GM21367 (cell line): ENCODE measurements around the gene TBC1D23.
"Not testable (repeated sequence)": the region's sequence is repeated elsewhere in the genome, so short reads cannot be mapped to it uniquely, and the experiment has no call there.

Experiments used
- ATAC-seq: cut with Tn5 transposase; IDR thresholded peaks from one replicate; pipeline ENCODE4 v1.9.1; 2021; ENCODE audit not compliant: unreplicated experiment

TBC1D23 gene

DNA sequence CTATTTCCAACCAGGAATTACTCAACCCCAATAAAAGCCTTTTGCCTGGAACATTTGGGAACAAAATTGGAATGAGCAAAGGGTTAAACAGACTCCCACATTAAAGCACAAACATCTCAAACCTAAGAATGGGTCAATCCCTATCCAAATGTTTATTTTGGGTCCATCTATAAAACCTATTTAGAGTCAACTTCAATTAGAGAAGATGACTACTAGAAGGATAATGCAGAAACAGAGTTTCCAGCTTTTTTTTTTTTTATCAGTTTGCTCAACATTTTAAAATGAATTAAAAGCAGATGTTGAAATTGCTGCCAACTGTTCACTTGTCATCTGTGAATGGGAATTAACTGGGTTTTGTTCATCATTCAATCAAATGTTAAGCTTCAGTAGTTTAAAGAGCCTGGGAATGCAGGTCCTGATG is 4.1 kb upstream of the TBC1D23 start:
- ATAC-seq, result no peak

DNA sequence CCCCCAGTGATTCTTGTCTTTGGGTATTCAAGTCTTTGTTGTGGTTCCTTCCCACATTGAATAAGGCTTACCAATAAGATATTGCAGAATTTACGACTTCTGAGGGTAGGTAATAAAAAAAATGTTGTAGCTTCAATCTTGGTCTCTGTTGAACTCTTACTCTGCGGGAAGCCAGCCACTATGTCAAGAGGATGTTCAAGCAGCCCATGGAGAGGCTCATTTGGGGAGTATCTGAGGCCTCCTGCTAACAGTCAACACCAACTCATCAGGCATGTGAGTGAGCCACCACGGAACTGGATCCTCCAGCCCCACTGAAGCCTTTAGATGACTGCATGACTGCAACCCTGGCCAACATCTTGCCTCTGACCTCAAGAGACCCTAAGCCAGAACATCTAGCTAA is 3.2 kb upstream of the TBC1D23 start:
- ATAC-seq, result no peak

DNA sequence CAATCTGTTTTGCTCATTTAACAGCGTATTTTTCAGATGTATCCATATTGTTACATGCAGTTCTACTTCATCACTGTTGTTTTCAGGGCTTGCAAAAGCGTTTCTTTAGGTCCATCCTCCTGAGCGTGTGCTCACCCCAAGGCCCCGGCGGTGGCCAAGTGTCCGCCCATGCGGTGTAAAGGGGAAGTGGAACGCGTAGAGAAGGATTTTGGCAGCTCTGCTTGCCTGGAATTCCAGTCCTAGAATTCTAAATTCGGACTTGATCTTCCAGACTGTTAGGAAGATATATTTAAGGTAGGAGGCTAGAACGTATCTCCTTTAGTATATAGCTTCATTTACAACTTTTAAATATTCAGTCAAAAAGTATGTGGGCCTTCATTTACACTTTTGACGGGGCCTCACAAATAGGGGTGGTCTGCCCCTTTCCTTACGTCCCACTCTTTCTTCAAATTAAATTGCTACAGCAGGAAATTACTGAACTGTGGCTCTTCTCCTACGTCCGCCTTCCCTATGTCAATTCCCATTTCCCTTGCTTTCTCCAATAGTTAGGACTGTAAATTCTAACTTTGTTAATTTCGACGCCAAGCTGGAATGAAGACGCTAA is 609 bp upstream of the TBC1D23 start:
- ATAC-seq, result no peak

DNA sequence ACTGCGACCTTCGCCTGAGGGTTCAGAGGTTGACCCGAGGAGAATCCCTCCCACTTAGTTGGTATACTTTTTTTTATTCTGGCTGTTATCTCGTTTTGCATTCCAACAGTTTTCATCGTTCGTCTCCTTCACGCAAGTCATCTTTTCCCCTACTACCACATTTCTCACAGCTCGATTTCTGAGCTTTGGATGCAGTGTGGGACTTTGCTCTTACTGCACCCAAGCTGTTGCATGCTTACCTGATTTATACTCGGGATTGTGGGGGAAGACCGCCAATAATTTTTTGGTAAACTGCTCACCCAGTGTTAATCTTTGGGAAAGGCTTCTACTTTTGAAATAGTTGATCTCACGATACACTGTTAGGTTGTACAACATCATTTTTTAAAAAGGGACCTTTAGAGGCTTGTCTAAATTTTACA is 702 bp downstream of the TBC1D23 start:
- no peak for ATAC-seq

DNA sequence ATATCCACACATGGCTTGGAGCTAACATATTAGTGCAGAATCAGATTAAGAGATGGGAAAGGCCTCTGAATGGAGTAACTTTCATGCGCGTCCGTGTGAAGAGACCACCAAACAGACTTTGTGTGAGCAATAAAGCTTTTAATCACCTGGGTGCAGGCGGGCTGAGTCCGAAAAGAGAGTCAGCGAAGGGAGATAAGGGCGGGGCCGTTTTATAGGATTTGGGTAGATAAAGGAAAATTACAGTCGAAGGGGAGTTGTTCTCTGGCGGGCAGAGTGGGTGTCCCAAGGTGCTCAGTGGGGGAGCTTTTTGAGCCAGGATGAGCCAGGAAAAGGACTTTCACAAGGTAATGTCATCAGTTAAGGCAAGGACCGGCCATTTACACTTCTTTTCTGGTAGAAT is 2.1 kb downstream of the TBC1D23 start:
- ATAC-seq, result not testable (repeated sequence)

DNA sequence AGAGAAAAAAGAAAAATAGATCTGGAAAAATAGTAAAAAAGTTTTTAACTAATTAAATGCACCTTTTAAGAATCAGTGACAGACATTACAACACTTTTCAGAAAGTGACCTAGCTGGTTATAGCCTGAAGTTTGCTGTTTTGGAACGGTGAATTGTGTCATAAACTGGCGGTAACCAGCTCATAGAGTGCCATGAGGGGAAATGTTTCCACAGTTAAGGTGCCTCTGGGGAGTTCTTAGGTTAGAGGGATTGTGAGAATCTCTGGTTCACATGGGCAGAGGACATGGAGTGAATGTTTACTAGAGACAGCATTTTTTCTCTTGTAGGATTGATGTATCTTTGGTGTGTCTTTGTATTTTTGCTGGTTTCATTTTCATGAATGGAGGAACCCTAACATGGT is 2.8 kb downstream of the TBC1D23 start:
- no peak for ATAC-seq

DNA sequence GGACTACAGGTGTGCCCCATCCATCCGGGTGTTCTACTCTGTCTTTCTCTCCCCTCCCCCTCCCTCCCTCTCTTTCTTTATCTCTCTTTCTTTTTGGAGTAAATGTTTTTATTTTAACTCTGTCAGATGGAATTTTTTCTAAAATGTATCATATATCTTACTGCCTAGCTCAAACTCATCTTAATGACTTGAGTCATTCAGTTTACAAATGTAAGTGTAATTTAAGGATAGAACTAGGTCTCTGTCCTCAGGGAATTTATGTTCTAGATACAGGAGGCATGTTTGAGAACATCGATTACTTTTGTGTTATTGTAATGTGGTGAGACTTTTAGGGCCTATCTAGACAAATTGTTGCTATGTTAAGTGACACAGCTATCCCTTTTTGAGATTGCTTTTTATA is 3.5 kb downstream of the TBC1D23 start:
- ATAC-seq, result no peak

DNA sequence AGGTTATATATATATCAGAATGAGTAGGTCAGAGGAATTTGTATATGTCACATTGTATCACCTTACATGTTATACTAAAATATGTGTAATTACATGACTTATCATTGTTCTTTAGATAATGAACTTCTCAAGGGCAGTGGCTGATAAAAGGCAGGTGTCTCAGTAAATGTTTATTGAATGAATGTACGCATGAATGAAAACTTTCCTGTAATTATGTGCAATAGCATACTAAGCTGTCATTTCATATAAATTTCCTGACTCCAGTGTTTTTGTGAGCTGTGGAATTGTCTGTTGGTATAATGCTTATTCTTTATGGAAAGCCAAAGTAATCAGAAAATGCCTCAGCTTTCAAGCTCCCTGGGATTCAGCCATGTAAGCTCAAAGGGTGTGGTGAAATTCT is 4.2 kb downstream of the TBC1D23 start:
- no peak for ATAC-seq

DNA sequence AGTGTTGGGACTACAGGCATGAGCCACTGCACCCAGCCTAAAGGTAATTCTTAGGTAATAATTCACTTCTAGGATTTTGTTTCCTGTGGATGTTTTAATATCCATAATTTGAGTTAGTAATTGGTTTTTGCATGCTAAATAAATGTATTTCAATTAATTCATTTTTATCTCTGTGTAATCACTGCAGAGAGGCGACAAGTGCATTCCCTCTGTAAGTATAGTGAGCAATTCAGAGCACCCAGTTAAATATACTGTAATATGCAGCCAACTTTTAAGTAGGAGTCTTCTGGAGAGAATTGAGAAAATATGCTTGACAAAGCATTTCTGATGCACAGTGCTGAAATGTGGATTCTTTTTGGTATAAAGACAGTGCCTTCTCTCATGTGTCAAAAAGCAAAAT is 5.7 kb downstream of the TBC1D23 start:
- ATAC-seq, result no peak

DNA sequence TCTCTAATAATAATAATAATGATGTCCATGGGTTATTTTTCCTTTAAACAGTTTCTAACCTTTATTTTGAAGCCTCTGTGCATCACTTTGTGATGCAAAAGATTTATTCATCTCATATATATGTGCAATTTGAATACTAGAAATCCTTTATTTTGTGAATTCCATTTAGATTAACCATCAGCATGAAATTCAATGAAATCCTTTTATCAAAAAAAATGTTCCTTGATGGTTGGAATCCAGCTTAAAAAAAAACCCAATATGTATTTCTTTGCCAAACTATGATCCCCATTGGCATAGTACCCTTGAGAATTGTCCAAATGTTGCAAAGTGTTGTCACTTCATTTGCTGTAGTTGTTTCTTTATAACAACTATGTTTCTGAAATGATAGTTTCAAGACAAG is 7.4 kb downstream of the TBC1D23 start:
- no peak for ATAC-seq

DNA sequence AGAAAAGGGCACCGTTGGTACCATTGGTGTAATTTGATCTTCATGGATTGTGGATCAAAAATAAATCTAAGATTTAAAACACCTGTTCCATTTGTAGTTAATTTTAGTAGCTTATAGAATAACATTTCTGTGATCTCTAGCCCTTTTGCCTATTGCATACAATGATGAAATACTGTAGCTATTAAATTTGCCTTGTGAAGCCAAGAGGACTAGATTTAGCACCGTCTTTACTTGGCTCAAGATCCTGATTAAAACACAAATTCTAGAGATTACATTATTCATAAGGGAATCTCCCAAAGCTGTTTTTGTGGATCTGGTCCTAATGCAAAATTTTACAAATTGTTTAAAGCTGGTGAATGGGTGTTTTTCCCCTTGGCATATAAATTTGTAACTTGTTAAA is 8.2 kb downstream of the TBC1D23 start:
- ATAC-seq, result no peak

DNA sequence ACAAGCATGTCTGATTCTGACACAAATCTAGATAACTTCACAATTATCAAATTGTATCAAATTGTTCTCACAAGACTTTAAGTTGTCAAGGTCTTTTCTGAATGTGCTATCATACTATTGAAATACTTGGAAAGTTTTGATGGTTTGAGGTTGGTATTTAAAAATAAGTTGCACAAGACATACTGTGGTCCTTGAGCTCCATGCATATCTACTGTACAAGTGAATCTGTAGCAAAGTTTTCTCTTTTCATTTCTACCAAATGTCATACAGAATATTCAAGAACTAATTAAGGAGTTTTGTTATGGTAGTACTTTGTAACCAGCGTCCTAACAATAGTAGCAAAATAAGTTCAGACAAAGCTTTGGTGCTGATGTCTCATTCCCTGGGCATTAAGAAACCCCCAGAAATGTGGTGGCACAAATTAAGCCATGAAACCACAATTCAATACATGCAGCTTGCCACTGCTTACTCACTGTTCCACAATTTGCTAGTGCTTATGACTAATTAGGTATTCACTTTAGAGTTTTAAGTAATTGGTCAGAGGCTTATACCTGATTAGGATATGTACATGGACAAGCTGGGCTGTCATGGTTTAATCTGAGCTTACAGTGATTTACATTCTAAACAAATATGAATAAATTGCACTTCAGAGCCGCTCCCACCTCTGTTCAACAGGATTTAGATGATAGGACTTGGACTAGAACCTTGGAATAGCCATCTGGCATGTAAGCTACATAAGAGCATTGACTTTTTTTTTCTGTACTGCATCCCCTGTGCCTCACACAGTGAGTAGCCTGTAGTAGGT is 8.8 kb downstream of the TBC1D23 start:
- no peak for ATAC-seq

DNA sequence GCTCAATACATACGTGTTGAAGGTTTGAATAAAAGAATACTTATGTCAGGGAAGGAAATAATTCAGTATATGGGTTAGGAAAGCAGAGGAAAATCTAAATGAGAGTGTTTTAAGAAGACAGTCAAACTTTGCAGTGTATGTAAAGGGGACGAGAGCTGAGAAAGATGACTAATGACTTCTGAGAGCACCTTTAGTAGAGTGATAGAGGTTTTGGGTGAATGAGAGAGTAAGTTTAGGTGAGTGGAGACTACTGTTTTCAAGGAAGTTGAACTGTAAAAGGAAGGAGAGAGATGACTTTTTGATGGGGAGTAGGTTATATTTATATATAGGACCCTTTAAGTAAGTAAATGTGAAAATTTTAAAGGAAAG is 9.4 kb downstream of the TBC1D23 start:
- ATAC-seq, result no peak

DNA sequence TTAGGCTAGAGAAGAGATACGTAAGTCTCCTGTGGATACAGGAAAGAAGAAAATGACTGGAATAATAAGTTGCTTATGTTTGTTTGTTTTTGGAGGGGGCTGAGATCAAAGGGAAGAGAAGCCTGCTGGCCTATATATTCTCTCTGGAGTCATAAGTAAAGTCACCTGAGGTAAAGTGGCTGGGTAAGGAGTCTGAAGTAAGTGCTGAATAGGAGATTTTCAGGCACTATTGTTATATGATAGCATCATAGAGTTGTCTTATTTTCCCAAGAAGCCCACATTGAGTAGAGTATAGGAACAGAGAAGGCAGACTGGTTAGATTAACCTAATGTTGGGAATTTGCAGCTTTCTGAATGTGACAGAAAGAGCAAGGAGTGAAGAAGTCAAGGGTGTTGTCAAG is 10.7 kb downstream of the TBC1D23 start:
- no peak for ATAC-seq

DNA sequence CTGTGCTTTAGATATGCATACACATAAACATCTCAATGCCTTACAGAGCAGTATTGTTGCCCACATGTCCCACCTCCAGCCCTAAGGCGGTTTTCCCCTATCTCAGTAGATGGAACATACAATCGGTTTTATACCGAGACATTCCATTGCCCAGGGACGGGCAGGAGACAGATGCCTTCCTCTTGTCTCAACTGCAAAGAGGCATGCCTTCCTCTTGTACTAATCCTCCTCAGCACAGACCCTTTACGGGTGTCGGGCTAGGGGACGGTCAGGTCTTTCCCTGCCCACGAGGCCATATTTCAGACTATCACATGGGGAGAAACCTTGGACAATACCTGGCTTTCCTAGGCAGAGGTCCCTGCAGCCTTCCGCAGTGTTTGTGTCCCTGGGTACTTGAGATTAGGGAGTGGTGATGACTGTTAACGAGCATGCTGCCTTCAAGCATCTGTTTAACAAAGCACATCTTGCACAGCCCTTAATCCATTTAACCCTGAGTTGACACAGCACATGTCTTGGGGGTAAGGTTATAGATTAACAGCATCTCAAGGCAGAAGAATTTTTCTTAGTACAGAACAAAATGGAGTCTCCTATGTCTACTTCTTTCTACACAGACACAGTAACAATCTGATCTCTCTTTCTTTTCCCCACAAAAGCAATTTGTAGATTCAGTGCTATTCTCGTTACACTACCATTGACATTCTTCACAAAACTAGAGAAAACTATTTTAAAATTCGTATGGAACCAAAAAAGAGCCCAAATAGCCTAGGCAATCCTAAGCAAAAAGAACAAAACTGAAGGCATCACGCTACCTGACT is 12.2 kb downstream of the TBC1D23 start:
- ATAC-seq, result not testable (repeated sequence)

DNA sequence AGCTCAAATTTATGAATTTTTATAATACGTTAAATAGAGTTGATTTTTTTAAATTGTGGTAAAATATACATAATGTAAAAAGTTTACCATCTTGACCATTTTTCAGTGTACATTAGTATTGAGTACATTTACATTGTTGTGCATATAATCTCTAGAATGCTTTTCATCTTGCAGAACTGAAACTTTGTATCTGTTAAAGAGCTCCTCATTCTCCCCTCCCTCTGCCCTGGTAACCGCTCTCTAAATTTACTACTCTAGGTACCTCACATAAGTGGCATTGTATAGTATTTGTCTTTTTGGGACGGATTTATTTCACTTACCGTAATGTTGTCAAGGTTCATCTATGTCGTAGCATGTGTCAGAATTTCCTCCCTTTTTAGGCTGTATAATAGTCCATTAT is 13.6 kb downstream of the TBC1D23 start:
- ATAC-seq, result no peak

DNA sequence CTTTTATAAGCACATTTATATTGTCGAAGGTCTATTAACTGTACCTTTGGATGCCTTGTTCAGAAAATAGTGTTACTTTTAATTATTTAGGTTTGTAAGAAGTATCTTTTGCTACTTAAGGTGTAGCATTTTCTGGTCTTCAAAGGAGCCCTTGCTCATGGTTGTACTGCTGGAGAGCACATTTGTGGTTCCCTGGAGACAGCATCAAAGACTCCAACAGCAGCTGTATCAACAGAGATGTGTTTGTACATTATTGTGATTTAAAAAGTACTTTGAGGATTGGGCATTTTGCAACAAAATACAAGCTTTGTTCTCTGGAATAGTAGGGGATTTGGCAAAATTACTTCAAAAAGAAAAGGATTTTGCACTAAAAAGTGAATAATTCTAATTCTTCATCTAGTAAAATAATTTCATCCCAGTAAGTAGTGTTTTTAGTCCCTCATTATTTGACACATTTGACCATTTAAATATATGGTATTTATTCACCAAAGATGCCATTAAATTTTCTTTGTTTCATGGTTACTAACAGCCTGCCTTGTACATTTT is 16.5 kb downstream of the TBC1D23 start:
- ATAC-seq, result no peak

DNA sequence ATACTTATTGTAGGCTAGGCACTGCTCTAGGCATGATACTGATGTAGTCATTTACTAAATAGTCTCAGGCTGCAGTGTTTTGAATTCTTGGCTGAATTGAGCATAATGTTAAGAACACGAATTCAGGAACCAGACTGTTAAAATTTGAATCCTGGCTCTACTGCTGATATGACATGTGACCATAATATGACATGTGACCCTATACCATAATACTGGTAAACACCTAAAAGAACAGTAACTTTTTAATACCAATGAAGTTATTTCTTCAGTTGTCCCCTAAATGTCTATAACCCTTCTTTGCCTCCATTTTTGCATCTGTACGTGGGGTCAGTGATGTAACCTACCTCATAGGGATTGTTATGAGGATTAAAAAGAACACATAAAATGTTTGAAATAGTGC is 18.1 kb downstream of the TBC1D23 start:
- no peak for ATAC-seq

DNA sequence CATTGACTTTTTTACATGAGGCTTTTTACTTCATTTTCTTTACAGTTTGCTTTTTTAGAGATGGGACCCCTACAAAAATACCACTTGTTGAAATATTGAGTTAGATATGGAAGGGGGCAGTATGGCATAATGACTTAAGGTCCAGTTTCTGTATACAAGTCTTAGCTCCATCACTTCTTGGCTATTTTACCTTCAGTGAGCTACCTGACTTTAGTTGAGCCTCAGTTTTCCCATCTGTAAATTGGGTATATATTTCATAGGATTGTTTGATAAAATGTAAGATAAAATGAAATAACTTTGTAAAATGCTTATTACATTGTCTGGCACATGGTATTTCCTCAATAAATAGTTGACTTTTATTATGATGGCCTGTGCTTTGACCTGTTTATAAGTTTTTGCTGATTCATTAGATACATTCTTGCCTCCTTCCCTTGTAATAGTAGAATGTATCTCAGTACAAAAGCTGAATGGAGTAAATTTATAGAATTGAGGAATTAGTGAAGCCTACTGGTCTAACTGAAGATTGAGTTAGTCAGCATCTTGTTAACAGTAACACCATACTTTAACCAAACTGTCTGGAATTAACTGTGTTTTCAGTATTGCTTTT is 27.6 kb downstream of the TBC1D23 start:
- ATAC-seq, result no peak

DNA sequence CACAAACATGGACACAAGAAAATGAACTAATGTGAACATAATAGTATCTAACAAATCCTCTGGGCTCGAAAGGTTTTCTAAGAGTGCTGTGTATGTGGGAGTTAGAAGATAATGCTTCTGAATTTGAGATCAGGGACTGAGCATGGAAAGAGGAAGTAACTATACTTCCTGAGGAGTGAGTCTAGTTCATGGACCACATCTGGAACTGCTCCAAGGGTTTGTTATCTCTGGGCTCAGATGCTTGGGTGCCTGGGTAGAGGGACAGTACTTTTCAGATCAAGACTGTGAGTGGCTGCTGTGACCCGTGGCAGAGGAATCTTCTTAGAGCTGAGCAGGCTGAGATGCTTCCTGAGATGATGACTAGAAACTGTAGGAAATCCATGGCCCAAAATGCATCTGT is 28.5 kb downstream of the TBC1D23 start:
- ATAC-seq, result no peak

DNA sequence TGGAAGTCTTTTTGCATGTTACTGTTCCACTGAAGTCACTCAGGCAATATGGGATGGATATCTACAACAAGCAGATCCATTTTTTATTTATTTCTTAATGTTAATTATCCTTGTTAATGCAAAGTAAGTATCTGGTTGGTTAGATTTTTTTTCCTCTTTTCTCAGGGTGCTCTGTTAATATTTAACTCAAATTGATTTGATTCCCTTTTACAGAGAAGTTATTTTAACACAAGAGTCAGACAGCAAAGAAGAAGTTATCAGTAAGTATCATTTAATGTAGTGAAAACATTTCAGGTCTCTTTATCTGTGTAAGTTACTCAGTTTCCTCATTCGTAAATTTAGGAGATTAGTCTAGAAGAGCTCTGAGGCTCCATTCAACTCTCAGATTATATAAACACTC is 34.3 kb downstream of the TBC1D23 start:
- ATAC-seq, result no peak
